ES-I3 (cell line): Measurements from ENCODE around the gene CAB39.

Source experiments
- H3K36me3 ChIP-seq: 2 replicates; pipeline ENCODE4 v1.6.1; 2013; ENCODE audit warnings: mild to moderate bottlenecking, low read length, control low read depth, moderate library complexity; ENCODE audit not compliant: insufficient read depth
- H3K4me1 ChIP-seq: 2 replicates; pipeline ENCODE4 v1.6.1; 2013; ENCODE audit warnings: mild to moderate bottlenecking, control low read depth, low read length; ENCODE audit not compliant: insufficient read depth
- H3K9ac ChIP-seq: 2 replicates; pipeline ENCODE4 v1.6.1; 2013; ENCODE audit warnings: low read depth, mild to moderate bottlenecking, low read length, moderate library complexity
- H3K9me3 ChIP-seq: 2 replicates; pipeline ENCODE4 v1.6.1; 2013; ENCODE audit warnings: mild to moderate bottlenecking, low read length, moderate library complexity; ENCODE audit not compliant: control insufficient read depth, insufficient read depth

Gene CAB39

GRCh38 chr2:230869914-230870543 lies 157.4 kb downstream of the CAB39 start:
- Histone ChIP-seq H3K9me3 (no peaks in the 10 kb centered on the region), H3K36me3 (peaks cover 7% of the 10 kb centered on the region; the same call in 1 of the 2 replicates), H3K4me1 (peaks cover 48% of the 10 kb centered on the region), H3K9ac (no peak overlapping the region; the same call in 1 of the 2 replicates)
